Activated T-helper 1 cell treated with anti-CD3 and anti-CD28 coated beads, Interleukin-2, amount 50 U/mL, for 16 hours (primary cell): ENCODE data around the gene NHS.
A peak's percentile ranks its signal among the peaks of the same experiment; 100 is the strongest.

Source experiments
- DNase-seq, 2 donors: peaks; one replicate each; pipeline ENCODE4 v3.0.0-alpha.2; 2020; ENCODE audit warnings: low read depth in 1 of 2, low spot score in 1 of 2

Gene NHS

DNA sequence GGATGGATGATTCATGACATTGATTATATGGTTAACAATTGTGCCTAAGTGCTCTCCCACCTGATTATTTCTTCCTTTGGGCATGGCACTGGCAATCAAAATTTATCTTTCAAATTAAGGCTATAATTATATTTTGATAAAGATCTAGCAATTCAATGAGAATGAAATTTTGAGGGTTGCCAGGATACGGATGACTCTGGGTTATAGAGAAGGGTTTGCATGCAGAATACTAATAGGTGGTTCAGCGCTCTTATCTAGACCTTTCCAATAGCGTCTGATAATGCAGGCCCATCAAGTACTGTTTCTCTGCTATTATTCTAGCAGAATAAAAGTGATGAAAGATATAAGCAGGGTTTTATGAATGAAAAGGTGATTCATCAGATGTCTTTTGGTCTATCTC, 287.4 kb downstream of the NHS start:
- no peak for DNase-seq

DNA sequence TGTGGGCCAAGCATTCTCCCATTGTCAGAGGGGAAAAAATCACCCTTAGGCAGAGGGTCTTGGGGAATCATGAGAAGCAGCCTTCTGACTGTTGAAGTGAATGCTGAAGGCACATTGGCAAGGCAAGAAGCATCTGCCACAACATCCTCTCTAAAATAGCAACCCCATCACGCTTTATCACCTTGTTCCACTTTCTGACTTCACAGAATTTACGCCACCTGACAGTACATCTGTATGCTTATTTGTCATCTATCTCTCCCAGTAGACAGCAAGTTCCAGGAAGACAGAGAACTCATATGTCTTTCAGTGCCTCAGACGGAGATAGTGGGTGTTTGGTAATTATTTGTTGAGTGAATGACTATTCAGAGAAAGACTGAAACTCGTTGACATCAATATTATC, 293.9 kb downstream of the NHS start:
- no peak for DNase-seq

DNA sequence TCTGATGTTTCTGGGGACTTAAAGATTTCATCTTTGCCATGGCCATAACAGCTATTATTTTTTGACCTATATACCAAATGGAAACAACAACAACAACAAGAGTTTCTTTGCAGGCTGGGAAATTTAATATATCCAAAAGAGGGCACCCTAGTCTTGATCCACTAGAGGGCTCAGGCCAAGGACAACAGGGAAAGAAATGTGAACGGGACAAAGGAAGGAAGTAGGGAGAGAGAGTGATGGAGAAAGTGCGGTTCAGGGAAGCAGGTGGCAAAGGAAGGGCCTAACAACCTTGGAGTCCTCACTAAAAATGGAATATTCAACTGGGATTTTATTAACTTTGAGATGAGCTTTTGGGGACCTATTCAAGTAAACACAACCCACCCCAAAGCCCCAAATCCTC, 294.5 kb downstream of the NHS start:
- no peak for DNase-seq

DNA sequence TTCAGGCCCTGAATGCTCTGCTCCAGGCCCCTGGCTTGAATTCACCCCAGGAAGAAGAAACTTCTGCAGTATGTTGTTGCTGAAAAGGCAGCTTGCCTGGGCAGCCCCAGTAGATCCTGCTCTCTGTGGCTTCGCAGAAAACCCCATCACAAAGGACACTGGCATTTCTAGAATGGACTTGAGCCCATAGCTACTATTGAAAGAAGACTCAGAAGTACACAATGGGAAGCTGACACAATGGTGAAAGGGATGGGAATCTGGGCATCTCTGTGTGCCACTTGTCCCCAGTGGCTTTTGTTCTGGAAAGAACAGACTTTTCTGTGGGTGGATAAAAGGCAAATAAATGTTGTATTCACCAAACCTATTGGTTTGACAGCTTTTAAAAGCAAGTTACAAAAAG, 294.9 kb downstream of the NHS start:
- DNase-seq, result no peak

DNA sequence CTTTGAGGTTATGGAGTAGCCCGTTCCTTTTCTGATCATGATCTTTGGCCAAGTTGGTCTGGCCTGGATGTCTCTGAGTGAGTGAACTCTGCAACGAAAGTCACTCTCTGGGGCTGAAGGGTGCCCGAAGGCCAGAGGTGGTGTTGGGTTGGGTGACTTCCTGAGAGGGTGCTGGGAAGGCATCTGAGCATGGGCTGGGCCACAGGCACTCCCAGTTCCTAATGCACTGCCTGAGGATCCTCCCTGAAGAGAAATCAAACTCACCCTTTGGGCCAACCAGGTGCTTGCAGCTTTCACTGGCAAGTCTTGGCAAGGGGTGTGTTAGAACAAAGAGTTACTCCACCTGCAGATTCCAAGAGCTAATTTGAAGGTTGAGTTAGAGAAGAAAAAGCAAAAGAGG, 295.9 kb downstream of the NHS start:
- DNase-seq, result no peak

DNA sequence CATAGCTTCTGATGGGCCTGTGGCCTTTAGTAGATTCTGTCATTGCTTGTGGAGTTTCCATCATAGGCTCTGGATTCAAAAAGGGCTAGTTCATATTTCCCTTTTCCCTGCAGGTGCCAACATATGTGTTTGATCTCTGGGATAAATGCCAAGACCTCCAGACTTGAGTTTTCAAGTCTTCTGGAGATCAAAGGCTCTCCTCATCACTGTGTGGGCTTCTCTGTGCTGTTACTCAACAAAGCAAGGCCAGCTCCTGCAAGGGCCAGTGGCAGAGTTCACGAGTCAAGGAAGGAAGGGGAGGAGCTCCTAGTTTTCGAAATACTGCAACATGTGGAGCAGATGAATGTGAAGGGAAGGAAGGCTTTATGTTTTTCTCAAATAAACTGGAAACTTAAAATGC, 299.6 kb downstream of the NHS start:
- no peak for DNase-seq

DNA sequence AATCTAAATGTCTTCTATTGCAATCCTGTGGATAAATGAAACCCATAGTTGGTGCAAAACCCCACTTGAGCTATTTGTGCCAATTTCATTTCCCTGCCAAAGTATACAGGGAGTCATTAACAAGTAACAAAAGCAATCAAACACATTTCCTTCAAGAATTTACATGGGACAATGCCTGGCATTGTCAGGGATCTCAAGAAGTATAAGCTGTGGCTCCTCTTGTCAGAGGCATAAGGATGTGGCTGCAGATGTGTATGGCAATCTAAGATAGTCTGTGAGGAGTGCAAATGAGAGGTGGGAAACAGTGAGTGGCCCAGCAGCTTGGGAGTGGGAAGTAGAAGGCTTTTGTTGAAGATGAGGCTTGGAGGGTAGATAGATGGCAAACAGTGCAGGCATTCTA, 304.3 kb downstream of the NHS start:
- no peak for DNase-seq

DNA sequence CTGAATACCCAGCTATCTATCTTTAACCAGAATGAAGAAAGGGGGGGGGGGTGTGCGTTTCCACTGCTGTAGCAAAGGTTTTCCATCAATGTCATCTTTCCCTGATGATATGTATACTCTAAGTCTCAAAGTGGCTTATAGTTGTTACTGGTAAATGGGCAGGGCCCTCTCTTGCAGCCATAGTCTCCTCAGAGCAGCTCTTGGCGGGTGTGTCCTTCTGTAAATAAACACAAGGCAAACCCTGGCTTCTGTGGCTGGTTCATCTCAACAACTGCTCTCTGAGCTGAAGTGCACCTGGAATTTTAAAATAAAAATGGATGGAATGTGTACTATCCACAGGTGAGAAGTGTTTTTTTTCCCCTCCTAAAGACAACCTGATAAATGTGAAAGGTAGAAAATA, 304.8 kb downstream of the NHS start:
- DNase-seq, result no peak

DNA sequence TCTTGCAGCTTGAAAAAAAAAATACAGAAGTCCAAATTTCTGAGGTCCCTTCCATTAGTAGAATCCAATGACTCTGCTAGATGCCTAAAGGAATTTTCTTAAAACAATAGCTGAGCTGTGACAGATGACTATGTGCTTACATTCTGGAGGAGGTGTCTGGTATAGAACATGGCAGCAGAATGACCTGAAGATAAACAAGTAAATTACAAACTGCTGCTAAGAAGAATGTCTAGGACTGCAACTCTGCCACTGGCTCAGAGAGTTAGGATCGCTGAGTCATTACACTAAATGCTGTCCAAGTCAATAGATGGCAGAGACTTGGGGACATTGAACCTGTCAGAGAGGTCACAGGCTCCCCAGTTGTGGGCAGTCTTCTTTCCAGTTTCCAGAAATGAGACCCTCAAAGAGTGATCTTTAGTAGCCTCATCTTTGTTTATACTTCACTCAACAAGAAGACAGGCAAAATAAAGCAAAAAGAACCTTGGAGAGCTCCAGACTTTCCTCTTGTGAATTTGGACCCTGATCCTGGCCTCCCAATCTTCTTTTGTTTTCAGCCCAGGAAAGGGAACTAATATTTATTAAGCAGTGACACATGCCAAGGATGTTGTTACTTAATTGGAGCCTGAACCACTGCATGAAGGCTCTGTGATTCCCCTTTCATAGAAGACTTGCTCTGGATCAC, 305.9 kb downstream of the NHS start:
- no peak for DNase-seq

DNA sequence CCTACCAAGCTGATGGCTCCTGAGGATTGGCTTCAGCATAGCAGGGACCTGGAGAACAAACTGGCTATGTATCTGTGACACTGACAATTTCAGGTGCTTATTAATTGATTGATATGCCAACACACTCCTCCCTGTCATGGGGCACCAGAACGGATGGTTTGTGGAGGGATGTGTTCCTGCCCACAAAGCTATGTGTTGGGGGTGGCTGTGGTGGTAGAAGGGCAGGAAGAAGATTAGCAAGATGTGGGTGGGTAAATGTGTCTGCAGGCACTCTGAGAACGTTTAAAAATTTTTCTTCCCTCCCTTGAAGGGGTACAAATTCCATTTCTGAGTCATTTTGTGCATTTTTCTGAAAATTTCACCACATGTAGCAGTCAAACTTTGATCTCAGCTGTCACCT, 307.3 kb downstream of the NHS start:
- no peak for DNase-seq

DNA sequence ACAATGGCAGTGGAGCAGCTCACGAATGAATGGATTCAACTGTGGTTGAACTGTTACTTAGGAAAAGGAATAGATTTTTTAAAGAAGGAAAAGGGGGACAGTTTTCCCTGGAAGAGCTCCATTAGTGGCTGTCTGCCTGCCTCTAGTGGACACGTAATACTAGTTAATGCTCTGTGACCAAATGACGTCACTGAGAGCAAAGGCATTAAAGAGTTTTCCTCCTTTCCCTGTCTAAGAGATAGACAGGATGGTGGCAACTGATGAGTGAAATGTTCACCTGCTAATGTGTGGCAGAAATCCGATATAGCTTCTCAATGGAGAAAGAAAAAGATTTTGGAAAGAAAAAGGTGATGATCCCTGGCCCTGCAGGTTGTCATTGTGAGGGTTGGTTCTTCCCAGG, 310.0 kb downstream of the NHS start:
- DNase-seq, result no peak

DNA sequence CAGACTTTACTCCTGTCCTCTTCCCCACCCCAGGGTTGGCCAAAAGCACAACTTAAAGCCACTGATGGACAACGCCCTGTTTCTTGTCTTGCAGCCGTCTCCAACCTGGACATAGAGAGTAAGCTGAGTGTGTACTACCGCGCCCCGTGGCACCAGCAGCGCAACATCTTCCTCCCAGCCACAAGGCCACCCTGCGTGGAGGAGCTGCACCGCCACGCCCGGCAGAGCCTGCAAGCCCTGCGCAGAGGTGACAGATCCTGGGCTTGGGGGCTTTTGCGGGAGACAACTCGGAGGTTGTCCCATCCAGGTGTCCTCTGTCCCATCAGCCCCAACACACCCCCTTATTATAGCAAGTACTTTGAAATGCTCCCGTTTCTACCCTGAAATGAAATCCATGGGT, 312.6 kb downstream of the NHS start:
- DNase-seq, result no peak

DNA sequence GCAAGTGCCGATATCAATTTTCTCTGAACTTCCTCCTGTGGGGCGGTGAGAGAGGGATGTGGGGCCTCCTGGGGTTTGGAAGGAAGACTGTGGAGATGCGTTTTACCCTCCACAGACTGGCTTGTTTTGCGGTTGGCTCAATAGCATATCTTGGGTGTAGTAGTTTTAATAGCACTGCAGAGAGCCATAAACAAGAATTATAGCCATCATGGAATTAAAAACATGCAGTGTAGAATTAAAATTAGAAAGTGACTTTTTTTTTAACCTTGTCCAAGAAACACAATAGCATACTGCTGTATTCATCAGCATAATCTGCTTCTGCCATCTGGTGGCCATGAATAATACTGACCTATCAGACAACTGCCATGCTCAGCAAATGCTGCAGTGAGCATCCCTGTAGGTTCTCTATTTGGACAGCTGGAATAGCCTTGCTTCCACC, 315.0 kb downstream of the NHS start:
- peak in 1 of 2 donors; percentile 2 for DNase-seq

DNA sequence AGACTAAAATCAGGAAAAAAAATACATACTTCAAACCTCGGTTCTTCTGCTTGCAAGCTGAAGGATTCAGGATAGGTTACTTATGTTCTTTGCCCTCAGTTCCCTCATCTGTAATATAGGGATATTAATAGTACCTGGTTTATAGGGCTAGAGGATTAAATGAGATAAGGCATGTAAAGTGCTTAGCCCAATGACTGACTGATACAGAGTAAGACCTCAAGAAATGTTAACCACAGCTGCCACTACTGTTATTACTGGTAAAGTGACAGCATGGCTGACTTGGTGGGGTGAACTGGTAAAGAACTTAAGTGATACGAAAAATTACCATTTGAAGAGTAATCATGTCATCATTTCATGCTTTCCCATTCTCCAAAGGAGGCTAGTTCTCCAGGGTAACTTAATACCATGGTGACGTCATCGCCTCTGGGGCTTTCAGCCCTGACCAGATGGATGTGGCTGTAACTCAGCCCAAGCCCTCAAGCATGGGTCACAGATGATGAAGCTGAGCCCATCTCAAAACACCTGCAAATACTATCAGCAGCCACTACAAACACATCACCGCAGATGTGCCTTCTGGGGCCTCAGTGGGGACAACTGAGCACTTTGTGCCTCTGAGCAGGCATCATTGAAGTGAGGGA, 317.8 kb downstream of the NHS start:
- DNase-seq, result no peak

DNA sequence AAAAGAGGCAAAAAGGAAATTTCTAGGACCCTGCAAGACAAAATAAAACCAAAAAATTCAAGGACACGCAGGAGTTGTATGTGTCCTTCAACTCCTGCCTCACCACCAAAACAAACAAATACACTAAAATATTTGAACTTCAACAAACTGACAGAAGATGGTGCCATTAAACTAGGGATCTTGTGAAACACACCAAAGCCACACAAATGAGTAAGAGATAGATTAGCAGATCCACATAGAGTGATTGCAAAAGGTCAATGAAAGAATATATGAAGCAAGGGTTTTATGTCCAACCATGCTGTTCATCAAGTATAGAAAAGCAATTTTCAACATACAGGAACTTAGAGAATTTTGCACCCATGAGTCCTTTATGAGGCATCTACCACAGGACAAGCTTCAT, 322.2 kb downstream of the NHS start:
- no peak for DNase-seq

DNA sequence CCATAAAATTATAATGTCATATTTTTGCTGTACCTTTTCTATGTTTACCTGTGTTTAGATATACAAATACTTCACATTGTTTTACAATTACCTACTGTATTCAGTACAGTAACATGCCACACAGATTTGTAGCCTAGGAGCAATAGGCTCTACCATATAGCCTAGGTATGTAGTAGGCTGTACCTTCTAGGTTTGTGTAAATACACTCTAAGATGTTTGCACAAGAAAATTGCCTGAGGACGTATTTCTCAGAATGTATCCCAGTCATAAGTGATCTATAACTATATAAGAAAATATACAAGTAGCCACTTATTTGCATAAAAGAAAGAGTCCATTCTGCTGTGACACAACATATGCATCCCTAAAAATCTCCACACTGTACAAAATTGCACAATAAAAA, 326.0 kb downstream of the NHS start:
- DNase-seq, result no peak

DNA sequence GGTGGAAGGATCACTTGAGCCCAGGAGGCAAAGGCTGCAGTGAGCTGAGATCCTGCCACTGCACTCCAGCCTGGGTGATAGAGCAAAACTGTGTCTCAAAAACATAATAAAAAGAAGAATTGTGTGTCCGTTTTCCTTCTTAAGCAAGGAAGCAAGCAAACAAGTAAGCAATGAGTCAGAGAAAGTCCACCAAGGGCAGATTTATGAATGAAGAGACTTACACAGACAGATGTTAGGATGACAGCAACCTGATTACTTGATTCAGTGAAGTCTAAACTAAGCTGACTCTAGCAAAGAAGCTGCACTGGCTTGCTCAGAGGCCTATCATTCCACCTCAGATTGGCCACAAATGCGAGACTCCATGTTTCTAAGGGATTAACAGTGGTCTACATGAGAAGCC, 328.2 kb downstream of the NHS start:
- no peak for DNase-seq

DNA sequence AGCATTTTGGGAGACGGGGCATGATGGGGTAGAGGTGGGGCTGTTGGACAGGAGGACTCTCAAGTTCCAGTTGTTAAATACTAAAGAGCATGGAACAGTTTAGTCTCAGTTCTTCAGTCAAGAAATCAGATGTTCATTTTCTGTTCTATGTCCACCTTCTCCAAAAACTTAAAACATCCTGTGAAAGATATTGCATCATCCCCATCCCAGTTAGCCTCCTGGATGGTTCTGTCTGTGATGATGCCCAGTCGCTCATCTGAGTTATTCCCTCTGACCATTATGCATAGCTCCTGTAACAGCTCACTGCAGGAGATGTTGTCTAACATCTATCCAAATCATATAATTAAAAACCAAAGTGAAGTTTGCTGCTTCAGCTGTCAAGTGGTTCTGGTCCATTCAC, 330.2 kb downstream of the NHS start:
- no peak for DNase-seq

DNA sequence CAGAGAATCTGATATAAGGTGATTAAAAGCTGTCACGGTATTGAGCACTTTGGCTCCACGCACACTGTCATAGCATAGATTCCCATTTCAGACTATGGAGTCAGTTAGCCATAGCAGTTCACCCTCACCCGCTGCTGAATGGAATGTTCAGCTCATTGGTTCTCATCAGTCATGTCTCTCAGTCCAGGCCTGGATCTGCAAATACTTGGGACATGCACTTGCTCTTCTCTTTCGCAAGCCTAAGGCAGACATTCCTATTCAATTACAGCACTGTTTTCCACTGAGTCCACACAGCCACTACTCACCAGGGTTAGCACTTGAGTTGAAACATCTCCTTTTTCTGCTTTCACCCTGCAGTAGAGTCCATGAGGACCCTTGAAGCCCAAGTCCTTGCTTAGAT, 331.7 kb downstream of the NHS start:
- no peak for DNase-seq

DNA sequence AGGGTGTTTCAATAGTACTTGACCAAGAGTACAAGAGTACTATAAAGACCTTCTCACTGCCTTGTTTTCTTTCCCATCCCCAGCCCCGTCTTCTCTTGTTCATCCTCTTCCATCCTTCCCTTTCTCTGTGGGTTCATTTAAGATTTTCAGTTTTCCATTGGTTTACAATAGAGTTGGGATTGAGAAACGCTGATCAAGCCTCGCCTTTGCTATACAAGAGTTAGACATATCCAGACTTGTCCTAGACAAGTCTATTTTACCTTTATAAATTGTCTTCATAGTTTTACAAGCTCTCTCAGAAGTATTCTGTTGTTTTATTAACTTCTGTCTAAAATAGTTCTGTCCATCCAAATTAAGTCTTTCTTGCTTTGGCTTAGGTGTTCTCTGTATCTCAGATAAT, 332.7 kb downstream of the NHS start:
- DNase-seq, result no peak

DNA sequence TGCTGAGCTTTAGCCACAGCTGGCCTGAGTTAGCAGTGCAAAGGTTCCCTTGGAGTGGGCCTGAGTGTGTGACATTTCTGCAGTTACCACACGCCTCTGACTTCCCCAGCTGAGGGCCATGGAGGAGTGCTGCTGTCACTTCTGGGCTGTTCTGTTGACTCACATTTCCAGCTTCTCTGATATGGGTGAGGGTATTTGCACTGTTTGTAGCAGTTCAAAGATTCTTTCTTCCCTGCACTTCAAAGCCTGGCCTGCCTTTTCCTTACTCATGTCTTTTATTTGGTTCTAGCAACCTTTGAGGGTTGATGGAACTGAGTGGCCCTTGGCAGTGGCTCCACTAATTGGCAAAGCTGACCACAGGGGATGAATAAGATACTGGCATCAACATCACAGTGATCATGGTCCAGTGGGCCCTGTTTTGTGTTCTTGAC, 335.9 kb downstream of the NHS start:
- no peak for DNase-seq

DNA sequence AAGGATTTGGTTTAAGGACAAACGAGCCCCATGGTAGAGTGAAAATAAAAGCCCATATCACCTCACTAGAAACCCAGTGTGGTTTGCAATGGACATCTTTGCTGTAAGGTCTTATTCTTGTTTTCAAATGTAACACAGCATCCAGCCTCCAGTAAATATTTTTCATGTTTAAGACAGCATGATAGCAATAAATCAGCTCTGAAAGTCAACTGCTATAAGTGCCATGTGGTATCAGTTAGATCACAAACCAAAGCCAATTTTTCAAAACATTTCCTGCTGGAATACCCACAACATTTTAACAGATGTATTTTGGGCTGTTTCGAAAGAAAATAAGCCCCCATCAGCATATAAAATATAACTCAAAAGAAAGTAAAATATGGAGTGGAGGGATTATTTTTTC, 338.3 kb downstream of the NHS start:
- DNase-seq, result no peak

DNA sequence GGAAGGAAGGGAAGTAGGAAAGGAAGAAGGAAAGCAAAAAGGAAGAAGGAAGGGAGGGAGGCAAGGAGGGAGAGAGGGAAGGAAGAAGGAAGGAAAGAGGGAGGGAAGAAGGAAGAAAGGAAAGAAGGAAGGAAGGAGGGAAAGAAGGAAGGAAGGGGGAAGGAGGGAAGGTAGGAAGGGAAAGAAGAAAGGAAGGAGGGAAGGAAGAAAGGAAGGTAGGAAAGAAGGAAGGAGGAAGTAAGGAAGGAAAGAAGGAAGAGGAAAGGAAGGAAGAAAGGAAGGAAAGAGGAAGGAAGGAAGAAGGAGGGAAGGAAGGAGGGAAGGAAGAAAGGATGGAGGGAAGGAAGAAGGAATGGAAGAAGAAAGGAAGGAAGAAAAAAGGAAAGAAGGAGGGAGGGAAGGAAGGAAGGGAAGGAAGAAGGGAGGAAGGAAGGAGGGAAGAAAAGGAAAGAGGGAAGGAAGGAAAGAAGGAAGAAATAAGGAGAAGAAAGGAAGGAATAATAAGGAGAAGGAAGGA, 343.7 kb downstream of the NHS start:
- no peak for DNase-seq
